ENCODE results near the gene CYTH3.

DNA sequence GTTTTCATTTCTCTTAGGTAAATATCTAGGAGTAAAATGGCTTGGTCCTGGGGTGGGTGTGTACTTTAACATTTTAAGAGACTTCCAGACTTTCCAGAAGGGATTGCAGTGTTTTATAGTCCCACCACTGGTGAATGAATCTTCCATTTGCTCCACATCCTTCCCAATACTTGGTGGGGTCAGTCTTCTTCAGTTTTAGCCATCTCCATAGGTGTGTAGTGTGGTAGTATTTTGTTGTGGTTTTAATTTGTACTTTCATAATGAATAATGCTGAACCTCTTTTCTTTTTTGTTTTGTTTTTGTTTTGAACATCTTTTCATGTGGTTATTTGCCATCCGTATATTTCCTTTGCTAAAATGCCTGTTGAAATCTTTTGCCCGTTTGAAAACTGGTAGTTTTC, 154.9 kb downstream of the CYTH3 start:
- TF ChIP-seq, protein P1, sequence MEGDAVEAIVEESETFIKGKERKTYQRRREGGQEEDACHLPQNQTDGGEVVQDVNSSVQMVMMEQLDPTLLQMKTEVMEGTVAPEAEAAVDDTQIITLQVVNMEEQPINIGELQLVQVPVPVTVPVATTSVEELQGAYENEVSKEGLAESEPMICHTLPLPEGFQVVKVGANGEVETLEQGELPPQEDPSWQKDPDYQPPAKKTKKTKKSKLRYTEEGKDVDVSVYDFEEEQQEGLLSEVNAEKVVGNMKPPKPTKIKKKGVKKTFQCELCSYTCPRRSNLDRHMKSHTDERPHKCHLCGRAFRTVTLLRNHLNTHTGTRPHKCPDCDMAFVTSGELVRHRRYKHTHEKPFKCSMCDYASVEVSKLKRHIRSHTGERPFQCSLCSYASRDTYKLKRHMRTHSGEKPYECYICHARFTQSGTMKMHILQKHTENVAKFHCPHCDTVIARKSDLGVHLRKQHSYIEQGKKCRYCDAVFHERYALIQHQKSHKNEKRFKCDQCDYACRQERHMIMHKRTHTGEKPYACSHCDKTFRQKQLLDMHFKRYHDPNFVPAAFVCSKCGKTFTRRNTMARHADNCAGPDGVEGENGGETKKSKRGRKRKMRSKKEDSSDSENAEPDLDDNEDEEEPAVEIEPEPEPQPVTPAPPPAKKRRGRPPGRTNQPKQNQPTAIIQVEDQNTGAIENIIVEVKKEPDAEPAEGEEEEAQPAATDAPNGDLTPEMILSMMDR (IDR thresholded peaks at IDR 0.05), result no peak
- TF ChIP-seq POLR2A (IDR thresholded peaks at IDR 0.05), result no peak
